ENCODE measurements around the gene SPIC.

The SPIC gene

GRCh38 chr12:101441461-101442224, 33.5 kb upstream of the SPIC start:
- no peaks in the 10 kb centered on the region for H3K4me1 ChIP-seq
- H3K27me3 ChIP-seq (ENCODE audit: control insufficient read depth, insufficient read depth, low read length), result no peaks in the 10 kb centered on the region
- H3K79me2 ChIP-seq, result no peaks in the 10 kb centered on the region
- no peak overlapping the region for H2AFZ ChIP-seq
- H3K4me3 ChIP-seq (ENCODE audit: low read depth, low read length), result no peak overlapping the region
- H3K9me3 ChIP-seq (ENCODE audit: control insufficient read depth, low read length), result no peaks in the 10 kb centered on the region
- H3K36me3 ChIP-seq (ENCODE audit: control insufficient read depth, insufficient read depth, low read length), result no peaks in the 10 kb centered on the region
- no peak for TF ChIP-seq CTCF (IDR thresholded peaks at IDR 0.05)
- no peak overlapping the region for H3K27ac ChIP-seq
- no peak overlapping the region for H3K4me2 ChIP-seq (ENCODE audit: low read length)
- no peak overlapping the region for H3K9ac ChIP-seq

GRCh38 chr12:101455685-101456084, 19.5 kb upstream of the SPIC start:
- Histone ChIP-seq H3K79me2 (no peaks in the 10 kb centered on the region), H3K4me3 (ENCODE audit: low read depth, low read length) (no peak overlapping the region), H2AFZ (no peak overlapping the region), H3K36me3 (ENCODE audit: control insufficient read depth, insufficient read depth, low read length) (no peaks in the 10 kb centered on the region), H3K27ac (no peak overlapping the region), H3K4me1 (no peaks in the 10 kb centered on the region), H3K27me3 (ENCODE audit: control insufficient read depth, insufficient read depth, low read length) (no peaks in the 10 kb centered on the region), H3K9me3 (ENCODE audit: control insufficient read depth, low read length) (no peaks in the 10 kb centered on the region), H3K4me2 (ENCODE audit: low read length) (no peak overlapping the region), H3K9ac (no peak overlapping the region)
- TF ChIP-seq CTCF (IDR thresholded peaks at IDR 0.05), result no peak

GRCh38 chr12:101459642-101460346, 15.3 kb upstream of the SPIC start:
- Histone ChIP-seq H3K4me3 (ENCODE audit: low read depth, low read length) (no peak overlapping the region), H3K27ac (no peak overlapping the region), H3K36me3 (ENCODE audit: control insufficient read depth, insufficient read depth, low read length) (no peaks in the 10 kb centered on the region), H3K9ac (no peak overlapping the region), H3K4me2 (ENCODE audit: low read length) (no peak overlapping the region), H3K4me1 (no peaks in the 10 kb centered on the region), H3K27me3 (ENCODE audit: control insufficient read depth, insufficient read depth, low read length) (no peaks in the 10 kb centered on the region), H2AFZ (no peak overlapping the region), H3K9me3 (ENCODE audit: control insufficient read depth, low read length) (no peaks in the 10 kb centered on the region), H3K79me2 (no peaks in the 10 kb centered on the region)
- no peak for TF ChIP-seq CTCF (IDR thresholded peaks at IDR 0.05)

- Histone ChIP-seq H3K9me3 (ENCODE audit: control insufficient read depth, low read length) (no peaks in the 10 kb centered on the region), H3K27me3 (ENCODE audit: control insufficient read depth, insufficient read depth, low read length) (no peaks in the 10 kb centered on the region), H3K27ac (no peak overlapping the region), H3K36me3 (ENCODE audit: control insufficient read depth, insufficient read depth, low read length) (no peaks in the 10 kb centered on the region), H3K79me2 (no peaks in the 10 kb centered on the region), H3K4me3 (ENCODE audit: low read depth, low read length) (no peak overlapping the region), H3K9ac (no peak overlapping the region), H3K4me1 (no peaks in the 10 kb centered on the region), H3K4me2 (ENCODE audit: low read length) (no peak overlapping the region), H2AFZ (no peak overlapping the region)
- TF ChIP-seq CTCF (IDR thresholded peaks at IDR 0.05), result no peak
Observed at GRCh38 chr12:101468948-101469347, 6.2 kb upstream of the SPIC start.
